Gastroesophageal sphincter (tissue), 4 donors: ENCODE results near the gene COX4I1. TPM values are rescaled to one million over a fixed set of nuclear protein-coding genes. Genes with fewer than 3 reads are reported as not detected.
"Not testable (repeated sequence)": the region's sequence is repeated elsewhere in the genome, so short reads cannot be mapped to it uniquely, and the experiment has no call there.

Experiments
- ATAC-seq: fragments of 150-250 bp; one replicate; pipeline ENCODE4 v1.9.1; 2016; ENCODE audit warnings: mild to moderate bottlenecking, moderate library complexity
- H3K27ac ChIP-seq, 4 donors: fragments of 200-600 bp; sonication (generic) in 3 of 4; 1 replicate in 3 of 4; 2 replicates in 1 of 4; pipeline ENCODE4 v1.5.1; 2016 to 2019
- H3K27me3 ChIP-seq: fragments of 200-600 bp; sonication (generic); one replicate; pipeline ENCODE4 v1.5.1; 2019
- H3K36me3 ChIP-seq, 2 donors: fragments of 200-600 bp; sonication (generic); one replicate each; pipeline ENCODE4 v1.5.1; 2019; ENCODE audit warnings: control low read depth in 1 of 2
- H3K4me1 ChIP-seq, 3 donors: fragments of 200-600 bp; sonication (generic); 1 replicate in 2 of 3; 2 replicates in 1 of 3; pipeline ENCODE4 v1.5.1; 2016 to 2019; ENCODE audit warnings: control low read depth in 2 of 3
- H3K4me3 ChIP-seq, 2 donors: fragments of 200-600 bp; sonication (generic); one replicate each; pipeline ENCODE4 v1.5.1; 2019; ENCODE audit warnings: mild to moderate bottlenecking in 1 of 2, moderate library complexity in 1 of 2
- H3K9me3 ChIP-seq, 3 donors: fragments of 200-600 bp; sonication (generic); one replicate each; pipeline ENCODE4 v1.5.1; 2017 to 2019; ENCODE audit warnings: control low read depth in 2 of 3
- EP300 ChIP-seq: sonication (generic); formaldehyde crosslinking; IDR thresholded peaks from one replicate; pipeline ENCODE4 v1.6.1; 2017; ENCODE audit warnings: antibody characterized with exemption, mild to moderate bottlenecking
- POLR2A ChIP-seq, 2 donors: fragments of 450-650 bp; IDR thresholded peaks; one replicate each; pipeline ENCODE4 v1.6.1; 2017; ENCODE audit warnings: antibody characterized with exemption in 2 of 2, mild to moderate bottlenecking in 2 of 2, moderate library complexity in 1 of 2
- POLR2AphosphoS5 ChIP-seq: sonication (generic); formaldehyde crosslinking; IDR thresholded peaks from one replicate; pipeline ENCODE4 v1.6.1; 2017; ENCODE audit warnings: antibody characterized with exemption
- WGBS, 2 donors: methylation state at CpG; one replicate each; pipeline ENCODE4 v1.1.5; 2018; ENCODE audit warnings: low coverage in 1 of 2; 5-methylcytosine and 5-hydroxymethylcytosine counted together
- total RNA-seq, 4 donors: library from RNA; depleted of rRNA; stranded (reverse); fragments of >200 nt; gene quantifications; one replicate each; pipeline ENCODE4 v1.1.0, GENCODE V29; 2016
- TF ChIP-seq, protein P1 (sequence below), 4 experiments: fragments of 200-600 bp in 2 of 4; fragments of 450-650 bp in 2 of 4; sonication (generic) in 1 of 4; IDR thresholded peaks; one replicate each; pipeline ENCODE4 v1.5.1; 2017 to 2019; ENCODE audit warnings: antibody characterized with exemption in 4 of 4, mild to moderate bottlenecking in 2 of 4, moderate library complexity in 2 of 4

Gene COX4I1
- total RNA-seq, 4 donors from 2014 or later: 465 to 597 (median 507) TPM

DNA sequence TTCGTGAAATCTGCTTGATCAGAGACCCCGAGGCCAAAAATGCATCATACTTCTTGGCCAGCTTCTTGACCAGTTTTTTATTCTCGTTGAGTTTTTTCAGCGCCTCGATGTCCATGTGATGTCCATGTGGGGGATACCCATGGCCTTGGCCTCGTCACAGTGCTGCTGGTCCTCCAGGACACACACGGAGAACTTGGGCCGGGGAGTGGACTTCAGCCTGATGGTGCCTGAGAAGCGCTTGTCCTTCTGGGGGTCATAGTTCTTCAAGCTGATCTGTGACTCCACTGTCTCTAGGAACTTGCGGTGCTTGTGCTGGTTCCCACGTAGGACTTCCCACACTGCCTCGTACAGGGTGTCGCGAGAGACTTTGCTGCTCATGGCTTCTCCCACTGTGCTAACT is 16.7 kb downstream of the COX4I1 start:
- ATAC-seq: no peak
- Histone ChIP-seq H3K27ac (no peak overlapping the region), H3K27me3 (peaks cover 12% of the 10 kb centered on the region), H3K9me3 (no peaks in the 10 kb centered on the region), H3K4me1 (peaks cover 0 to 19% (median 0%) of the 10 kb centered on the region in 3 donors), H3K36me3 (no peaks in the 10 kb centered on the region), H3K4me3 (no peak overlapping the region)
- WGBS, 2 donors: 88 to 90% methylated on average over 4 to 9 of the region's 14 CpGs
- TF ChIP-seq, protein P1, sequence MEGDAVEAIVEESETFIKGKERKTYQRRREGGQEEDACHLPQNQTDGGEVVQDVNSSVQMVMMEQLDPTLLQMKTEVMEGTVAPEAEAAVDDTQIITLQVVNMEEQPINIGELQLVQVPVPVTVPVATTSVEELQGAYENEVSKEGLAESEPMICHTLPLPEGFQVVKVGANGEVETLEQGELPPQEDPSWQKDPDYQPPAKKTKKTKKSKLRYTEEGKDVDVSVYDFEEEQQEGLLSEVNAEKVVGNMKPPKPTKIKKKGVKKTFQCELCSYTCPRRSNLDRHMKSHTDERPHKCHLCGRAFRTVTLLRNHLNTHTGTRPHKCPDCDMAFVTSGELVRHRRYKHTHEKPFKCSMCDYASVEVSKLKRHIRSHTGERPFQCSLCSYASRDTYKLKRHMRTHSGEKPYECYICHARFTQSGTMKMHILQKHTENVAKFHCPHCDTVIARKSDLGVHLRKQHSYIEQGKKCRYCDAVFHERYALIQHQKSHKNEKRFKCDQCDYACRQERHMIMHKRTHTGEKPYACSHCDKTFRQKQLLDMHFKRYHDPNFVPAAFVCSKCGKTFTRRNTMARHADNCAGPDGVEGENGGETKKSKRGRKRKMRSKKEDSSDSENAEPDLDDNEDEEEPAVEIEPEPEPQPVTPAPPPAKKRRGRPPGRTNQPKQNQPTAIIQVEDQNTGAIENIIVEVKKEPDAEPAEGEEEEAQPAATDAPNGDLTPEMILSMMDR (IDR thresholded peaks at IDR 0.05): no peak
- TF ChIP-seq POLR2AphosphoS5: no peak
- TF ChIP-seq EP300: no peak
- TF ChIP-seq POLR2A (IDR thresholded peaks at IDR 0.05): no peak

DNA sequence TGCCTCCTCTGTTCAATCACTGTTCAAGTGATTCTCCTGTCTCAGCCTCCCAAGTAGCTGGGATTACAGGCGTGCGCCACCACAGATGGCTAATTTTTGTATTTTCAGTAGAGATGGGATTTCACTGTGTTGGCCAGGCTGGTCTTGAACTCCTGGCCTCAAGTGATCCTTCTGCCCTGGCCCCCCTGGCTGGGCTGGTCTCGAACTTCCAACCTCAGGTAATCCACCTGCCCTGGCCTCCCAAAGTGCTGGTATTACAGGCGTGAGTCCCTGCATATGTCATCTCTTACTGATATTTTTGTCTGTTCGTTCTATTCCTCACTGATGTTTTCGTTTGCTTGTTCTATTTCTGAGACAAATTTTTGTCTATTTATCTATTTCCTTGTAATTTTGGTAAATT is 17.7 kb downstream of the COX4I1 start:
- H3K4me1 ChIP-seq: peaks cover 0 to 25% (median 0%) of the 10 kb centered on the region in 3 donors
- H3K4me3 ChIP-seq, ATAC-seq, H3K27me3 ChIP-seq, H3K9me3 ChIP-seq, H3K36me3 ChIP-seq, H3K27ac ChIP-seq: not testable (repeated sequence)
- WGBS, 2 donors: 80 to 81% methylated on average over 2 to 4 of the region's 6 CpGs

DNA sequence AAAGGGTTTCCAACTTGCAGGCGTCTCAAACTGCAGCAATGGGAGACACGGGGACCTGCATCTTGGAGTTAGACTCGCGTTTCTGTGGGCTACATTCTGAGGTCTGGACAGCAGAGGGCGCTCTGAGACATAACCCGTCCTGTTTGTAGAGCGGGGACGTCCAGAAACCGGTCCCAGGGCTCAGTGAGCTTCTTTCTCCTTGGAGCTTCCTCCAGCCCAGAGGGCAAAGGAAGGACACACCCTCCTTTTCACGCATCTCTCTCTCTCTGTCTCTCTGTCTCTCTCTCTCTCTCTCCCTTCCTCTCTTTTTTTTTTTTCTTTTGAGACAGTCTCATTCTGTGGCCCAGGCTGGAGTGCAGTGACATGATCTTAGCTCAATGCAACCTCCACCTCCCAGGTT is 19.8 kb downstream of the COX4I1 start:
- Histone ChIP-seq H3K27me3 (peaks cover 4% of the 10 kb centered on the region), H3K27ac (no peak overlapping the region), H3K4me3 (no peak overlapping the region), H3K36me3 (no peaks in the 10 kb centered on the region), H3K9me3 (no peaks in the 10 kb centered on the region), H3K4me1 (peaks cover 0 to 25% (median 0%) of the 10 kb centered on the region in 3 donors)
- 3% methylated on average over 10 of the region's 10 CpGs; no CpG with 5 or more reads in 1 of the 2 donors for WGBS, 2 donors
- TF ChIP-seq, protein P1 (IDR thresholded peaks at IDR 0.05): peak in 3 of 4 experiments; percentile 62 to 82 (median 69)
- no peak for TF ChIP-seq POLR2AphosphoS5
- ATAC-seq: peak; percentile 64

DNA sequence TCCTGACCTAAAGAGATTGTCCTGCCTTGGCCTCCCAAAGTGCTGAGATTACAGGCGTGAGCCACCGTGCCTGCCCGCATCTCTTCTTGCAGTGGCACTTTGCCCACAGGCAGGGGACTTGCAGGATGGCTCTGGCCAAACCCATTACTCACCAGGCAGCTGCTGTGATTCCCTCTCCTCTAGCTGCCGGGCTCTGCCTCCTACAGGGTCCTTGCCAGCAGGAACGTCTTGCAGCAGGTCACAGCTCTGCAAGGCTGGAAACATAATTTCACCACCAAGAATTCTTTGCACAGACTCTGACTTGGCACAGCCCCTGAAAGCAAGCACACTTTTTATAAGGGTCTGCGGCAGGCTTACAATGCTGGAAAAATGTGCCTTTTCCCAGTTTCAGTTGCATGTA is 20.3 kb downstream of the COX4I1 start:
- ATAC-seq: no peak
- Histone ChIP-seq H3K27ac (no peak overlapping the region), H3K36me3 (no peaks in the 10 kb centered on the region), H3K4me1 (peaks cover 0 to 25% (median 0%) of the 10 kb centered on the region in 3 donors), H3K9me3 (no peaks in the 10 kb centered on the region), H3K27me3 (peaks cover 1% of the 10 kb centered on the region), H3K4me3 (no peak overlapping the region)
- TF ChIP-seq POLR2A (IDR thresholded peaks at IDR 0.05): no peak
- TF ChIP-seq EP300: no peak
- TF ChIP-seq POLR2AphosphoS5: no peak
- TF ChIP-seq, protein P1 (IDR thresholded peaks at IDR 0.05): no peak
- WGBS, 2 donors: 67% methylated on average over 1 of the region's 6 CpGs; no CpG with 5 or more reads in 1 of the 2 donors

DNA sequence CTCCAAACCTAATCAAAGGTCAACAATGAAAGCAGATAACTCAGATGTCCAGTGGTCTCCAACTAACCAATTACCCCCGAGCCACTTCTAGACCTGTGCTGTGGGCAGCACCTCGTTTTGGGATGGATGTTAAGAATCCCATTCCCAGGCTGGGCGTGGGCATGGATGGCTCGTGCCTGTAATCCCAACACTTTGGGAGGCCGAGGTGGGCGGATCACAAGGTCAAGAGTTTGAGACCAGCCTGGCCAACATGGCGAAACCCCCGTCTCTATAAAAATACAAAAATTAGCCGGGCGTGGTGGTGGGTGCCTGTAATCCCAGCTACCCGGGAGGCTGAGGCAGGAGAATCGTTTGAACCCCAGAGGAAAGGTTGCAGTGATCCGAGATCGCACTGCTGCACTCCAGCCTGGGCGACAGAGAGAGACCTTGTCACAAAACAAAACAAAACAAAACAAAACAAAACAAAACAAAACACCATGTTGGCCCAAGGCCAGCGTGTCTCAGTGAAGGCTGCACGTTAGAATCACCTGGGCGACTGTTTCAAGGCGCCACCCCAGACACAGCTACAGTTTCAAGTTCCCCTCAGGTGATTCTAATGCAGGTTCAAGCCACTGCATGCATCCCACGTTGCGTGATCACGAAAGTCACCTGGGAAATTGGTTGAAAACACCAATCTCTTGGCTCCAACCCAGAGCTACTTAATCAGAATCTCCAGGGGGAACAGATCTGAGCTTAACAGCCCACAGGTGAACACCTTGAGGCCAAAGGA is 21.3 kb downstream of the COX4I1 start:
- ATAC-seq: no peak
- WGBS, 2 donors: 20 to 41% methylated on average over 6 to 9 of the region's 22 CpGs

More for the DNA sequence above, 21.3 kb downstream of the COX4I1 start:
- Histone ChIP-seq H3K27me3 (no peaks in the 10 kb centered on the region), H3K27ac (no peak overlapping the region), H3K4me3 (no peak overlapping the region), H3K9me3 (no peaks in the 10 kb centered on the region), H3K36me3 (no peaks in the 10 kb centered on the region), H3K4me1 (peaks cover 0 to 25% (median 0%) of the 10 kb centered on the region in 3 donors)
- TF ChIP-seq POLR2A (IDR thresholded peaks at IDR 0.05) (no peak), POLR2AphosphoS5 (no peak), EP300 (no peak)
